Activated naive CD8-positive, alpha-beta T cell (primary cell): ENCODE results near the gene XPR1.
"Not testable (repeated sequence)": the region's sequence is repeated elsewhere in the genome, so short reads cannot be mapped to it uniquely, and the experiment has no call there.

Source experiments
- H3K27ac Mint-ChIP-seq: one replicate; pipeline ENCODE4 v1.8.0; 2021; ENCODE audit warnings: mixed read lengths
- H3K27me3 Mint-ChIP-seq: one replicate; pipeline ENCODE4 v1.8.0; 2021; ENCODE audit warnings: mixed read lengths
- H3K36me3 Mint-ChIP-seq: one replicate; pipeline ENCODE4 v1.8.0; 2021; ENCODE audit warnings: mixed read lengths
- H3K4me1 Mint-ChIP-seq: one replicate; pipeline ENCODE4 v1.8.0; 2021; ENCODE audit warnings: low read depth, mixed read lengths
- H3K4me3 Mint-ChIP-seq: one replicate; pipeline ENCODE4 v1.8.0; 2021; ENCODE audit warnings: mild to moderate bottlenecking, mixed read lengths
- H3K9me3 Mint-ChIP-seq: one replicate; pipeline ENCODE4 v1.8.0; 2021; ENCODE audit warnings: low read depth, mixed read lengths

The XPR1 gene

GRCh38 chr1:180833180-180833579, 201.4 kb downstream of the XPR1 start:
- not testable (repeated sequence) for H3K27me3 Mint-ChIP-seq, H3K9me3 Mint-ChIP-seq, H3K4me3 Mint-ChIP-seq, H3K27ac Mint-ChIP-seq
- H3K36me3 Mint-ChIP-seq: peaks cover 72% of the 10 kb centered on the region
- peaks cover 20% of the 10 kb centered on the region for H3K4me1 Mint-ChIP-seq

GRCh38 chr1:180836449-180836848, 204.6 kb downstream of the XPR1 start:
- Mint-ChIP-seq H3K27me3 (no peaks in the 10 kb centered on the region), H3K36me3 (peaks cover 52% of the 10 kb centered on the region), H3K4me3 (no peak overlapping the region), H3K9me3 (no peaks in the 10 kb centered on the region), H3K27ac (peak overlapping the region; percentile 10), H3K4me1 (peaks cover 20% of the 10 kb centered on the region)

- Mint-ChIP-seq H3K27ac (peak overlapping the region; percentile 10), H3K27me3 (no peaks in the 10 kb centered on the region), H3K4me1 (peaks cover 20% of the 10 kb centered on the region), H3K36me3 (peaks cover 48% of the 10 kb centered on the region), H3K4me3 (no peak overlapping the region), H3K9me3 (no peaks in the 10 kb centered on the region)
Observed at GRCh38 chr1:180837020-180837419, 205.2 kb downstream of the XPR1 start.

- H3K4me1 Mint-ChIP-seq: peaks cover 20% of the 10 kb centered on the region
- H3K27ac Mint-ChIP-seq: no peak overlapping the region
Observed at GRCh38 chr1:180838535-180838934, 206.7 kb downstream of the XPR1 start.

GRCh38 chr1:180839547-180839946, 207.7 kb downstream of the XPR1 start:
- Mint-ChIP-seq H3K4me1 (peaks cover 20% of the 10 kb centered on the region), H3K4me3 (no peak overlapping the region), H3K36me3 (peaks cover 32% of the 10 kb centered on the region), H3K27me3 (no peaks in the 10 kb centered on the region), H3K9me3 (no peaks in the 10 kb centered on the region), H3K27ac (no peak overlapping the region)

More at GRCh38 chr1:180838535-180838934, 206.7 kb downstream of the XPR1 start:
- Mint-ChIP-seq H3K27me3 (no peaks in the 10 kb centered on the region), H3K36me3 (peaks cover 36% of the 10 kb centered on the region), H3K9me3 (no peaks in the 10 kb centered on the region), H3K4me3 (no peak overlapping the region)

- no peak overlapping the region for H3K27ac Mint-ChIP-seq
- H3K9me3 Mint-ChIP-seq: no peaks in the 10 kb centered on the region
- peaks cover 18% of the 10 kb centered on the region for H3K36me3 Mint-ChIP-seq
- no peak overlapping the region for H3K4me3 Mint-ChIP-seq
- peaks cover 10% of the 10 kb centered on the region for H3K4me1 Mint-ChIP-seq
- H3K27me3 Mint-ChIP-seq: no peaks in the 10 kb centered on the region
Observed at GRCh38 chr1:180841415-180841814, 209.6 kb downstream of the XPR1 start.

GRCh38 chr1:180842052-180842451, 210.2 kb downstream of the XPR1 start:
- Mint-ChIP-seq H3K27ac (no peak overlapping the region), H3K9me3 (no peaks in the 10 kb centered on the region), H3K4me1 (peaks cover 4% of the 10 kb centered on the region), H3K27me3 (no peaks in the 10 kb centered on the region), H3K36me3 (peaks cover 15% of the 10 kb centered on the region), H3K4me3 (no peak overlapping the region)

- Mint-ChIP-seq H3K4me1 (peaks cover 2% of the 10 kb centered on the region), H3K9me3 (no peaks in the 10 kb centered on the region)
Observed at GRCh38 chr1:180842491-180843275, 210.9 kb downstream of the XPR1 start.

GRCh38 chr1:180845352-180845751, 213.5 kb downstream of the XPR1 start:
- Mint-ChIP-seq H3K4me1 (no peaks in the 10 kb centered on the region), H3K27ac (no peak overlapping the region), H3K4me3 (no peak overlapping the region), H3K27me3 (no peaks in the 10 kb centered on the region), H3K36me3 (peaks cover 11% of the 10 kb centered on the region), H3K9me3 (no peaks in the 10 kb centered on the region)

More at GRCh38 chr1:180842491-180843275, 210.9 kb downstream of the XPR1 start:
- Mint-ChIP-seq H3K27me3 (no peaks in the 10 kb centered on the region), H3K36me3 (peaks cover 14% of the 10 kb centered on the region), H3K4me3 (no peak overlapping the region), H3K27ac (no peak overlapping the region)

- peaks cover 24% of the 10 kb centered on the region for H3K36me3 Mint-ChIP-seq
- no peaks in the 10 kb centered on the region for H3K27me3 Mint-ChIP-seq
- no peak overlapping the region for H3K4me3 Mint-ChIP-seq
- H3K9me3 Mint-ChIP-seq: peaks cover 4% of the 10 kb centered on the region
- H3K27ac Mint-ChIP-seq: no peak overlapping the region
- peaks cover 19% of the 10 kb centered on the region for H3K4me1 Mint-ChIP-seq
Observed at GRCh38 chr1:180848191-180848590, 216.4 kb downstream of the XPR1 start.

- no peak overlapping the region for H3K27ac Mint-ChIP-seq
Observed at GRCh38 chr1:180849031-180849775, 217.4 kb downstream of the XPR1 start.

GRCh38 chr1:180851995-180852887, 220.4 kb downstream of the XPR1 start:
- Mint-ChIP-seq H3K36me3 (peaks cover 22% of the 10 kb centered on the region), H3K27ac (no peak overlapping the region), H3K4me1 (peaks cover 25% of the 10 kb centered on the region), H3K27me3 (no peaks in the 10 kb centered on the region), H3K9me3 (peaks cover 4% of the 10 kb centered on the region), H3K4me3 (no peak overlapping the region)

More at GRCh38 chr1:180849031-180849775, 217.4 kb downstream of the XPR1 start:
- Mint-ChIP-seq H3K36me3 (peaks cover 25% of the 10 kb centered on the region), H3K27me3 (no peaks in the 10 kb centered on the region), H3K4me1 (peaks cover 24% of the 10 kb centered on the region), H3K9me3 (peaks cover 4% of the 10 kb centered on the region), H3K4me3 (no peak overlapping the region)

GRCh38 chr1:180854001-180854400, 222.2 kb downstream of the XPR1 start:
- no peaks in the 10 kb centered on the region for H3K27me3 Mint-ChIP-seq
- peaks cover 20% of the 10 kb centered on the region for H3K36me3 Mint-ChIP-seq
- H3K4me3 Mint-ChIP-seq: no peak overlapping the region
- no peak overlapping the region for H3K27ac Mint-ChIP-seq
- peaks cover 25% of the 10 kb centered on the region for H3K4me1 Mint-ChIP-seq
- peaks cover 4% of the 10 kb centered on the region for H3K9me3 Mint-ChIP-seq

GRCh38 chr1:180854456-180854855, 222.6 kb downstream of the XPR1 start:
- peaks cover 4% of the 10 kb centered on the region for H3K9me3 Mint-ChIP-seq
- H3K4me1 Mint-ChIP-seq: peaks cover 25% of the 10 kb centered on the region
- H3K27ac Mint-ChIP-seq: no peak overlapping the region
- H3K4me3 Mint-ChIP-seq: no peak overlapping the region
- H3K27me3 Mint-ChIP-seq: no peaks in the 10 kb centered on the region
- H3K36me3 Mint-ChIP-seq: peaks cover 19% of the 10 kb centered on the region
